SK-N-SH (cell line): ENCODE measurements around the gene TOX2.

ENCODE experiments used
- EP300 ChIP-seq, 2 experiments: IDR thresholded peaks; 2 replicates each; pipeline versions ENCODE4 v1.4.0 to v1.6.1; 2012; ENCODE audit warnings: borderline replicate concordance in 1 of 2, low read depth in 1 of 2, low read length in 1 of 2
- TF ChIP-seq, protein P1 (sequence below): fragments of 150-350 bp; IDR thresholded peaks from 2 replicates; pipeline ENCODE4 v1.6.1; 2017; ENCODE audit warnings: antibody characterized with exemption, low read length, low read depth, borderline replicate concordance

DNA sequence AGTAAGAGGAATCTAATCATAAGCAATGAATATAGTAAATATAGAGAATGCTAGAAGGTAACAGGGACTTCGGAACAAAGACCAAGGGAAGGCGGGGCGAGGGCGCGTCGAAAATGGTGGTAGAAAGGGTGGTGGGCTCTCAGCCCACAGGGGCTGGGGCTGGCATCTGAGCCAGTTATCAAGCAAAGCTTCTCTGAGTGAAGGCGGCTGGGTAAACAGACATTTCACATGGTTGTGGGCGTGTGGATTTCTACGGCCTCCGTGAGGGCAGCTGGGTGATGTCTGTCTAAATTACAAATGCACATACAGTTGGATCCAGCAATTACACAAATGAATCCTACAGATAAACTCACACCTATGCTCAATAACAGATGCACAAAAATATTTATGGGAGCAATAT, 56.6 kb downstream of the TOX2 start:
- no peak for TF ChIP-seq EP300 (IDR thresholded peaks at IDR 0.05; ENCODE audit: borderline replicate concordance in 1 of 2, low read depth in 1 of 2, low read length in 1 of 2)
- TF ChIP-seq, protein P1, sequence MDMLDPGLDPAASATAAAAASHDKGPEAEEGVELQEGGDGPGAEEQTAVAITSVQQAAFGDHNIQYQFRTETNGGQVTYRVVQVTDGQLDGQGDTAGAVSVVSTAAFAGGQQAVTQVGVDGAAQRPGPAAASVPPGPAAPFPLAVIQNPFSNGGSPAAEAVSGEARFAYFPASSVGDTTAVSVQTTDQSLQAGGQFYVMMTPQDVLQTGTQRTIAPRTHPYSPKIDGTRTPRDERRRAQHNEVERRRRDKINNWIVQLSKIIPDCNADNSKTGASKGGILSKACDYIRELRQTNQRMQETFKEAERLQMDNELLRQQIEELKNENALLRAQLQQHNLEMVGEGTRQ = no peak
